ENCODE measurements around the gene MMAB.

- TF ChIP-seq CTCF (IDR thresholded peaks at IDR 0.05): no peak
- no peak for TF ChIP-seq POLR2AphosphoS5 (IDR thresholded peaks at IDR 0.05)
Observed at GRCh38 chr12:109604132-109604585, 30.9 kb upstream of the MMAB start.
